ENCODE data around the gene CLPTM1L.

- TF ChIP-seq ZNF76 (tag by site-specific recombination; IDR thresholded peaks at IDR 0.05; ENCODE audit: borderline replicate concordance, low read depth): no peak
- TF ChIP-seq ZNF121 (tag by site-specific recombination; IDR thresholded peaks at IDR 0.05): no peak
- TF ChIP-seq BCL11A (tag by site-specific recombination; IDR thresholded peaks at IDR 0.05; ENCODE audit: low read depth): no peak
- no peak for TF ChIP-seq CTCF (tag by site-specific recombination; IDR thresholded peaks at IDR 0.05)
- TF ChIP-seq ZNF600 (tag by site-specific recombination; IDR thresholded peaks at IDR 0.05): no peak
- no peak for TF ChIP-seq KLF17 (tag by site-specific recombination; IDR thresholded peaks at IDR 0.05)
- TF ChIP-seq WT1 (tag by site-specific recombination; IDR thresholded peaks at IDR 0.05): no peak
- no peak for TF ChIP-seq ZNF174 (tag by site-specific recombination; IDR thresholded peaks at IDR 0.05)
- no peak for TF ChIP-seq SETDB1 (IDR thresholded peaks at IDR 0.05; ENCODE audit: insufficient read length, low read length)
- TF ChIP-seq ZNF561 (tag by site-specific recombination; IDR thresholded peaks at IDR 0.05; ENCODE audit: borderline replicate concordance): no peak
Measured at GRCh38 chr5:1333986-1334385, 10.9 kb downstream of the CLPTM1L start.

Measured in HEK293 (cell line).